ENCODE data around the gene MAPKAP1.

- TF ChIP-seq CTCF (IDR thresholded peaks at IDR 0.05) (no peak), EZH2phosphoT487 (IDR thresholded peaks at IDR 0.05) (no peak)
Measured at GRCh38 chr9:125524583-125525355, 182.2 kb downstream of the MAPKAP1 start.
